Eye (tissue), 1 donor: ENCODE data around the gene DNM3.
A peak's percentile ranks its signal among the peaks of the same experiment; 100 is the strongest.

Experiments used
- DNase-seq: peaks from one replicate; pipeline ENCODE4 v3.0.0-alpha.2; 2015

DNM3 gene

GRCh38 chr1:171931752-171932151 is 90.5 kb downstream of the DNM3 start:
- DNase-seq: no peak

DNA sequence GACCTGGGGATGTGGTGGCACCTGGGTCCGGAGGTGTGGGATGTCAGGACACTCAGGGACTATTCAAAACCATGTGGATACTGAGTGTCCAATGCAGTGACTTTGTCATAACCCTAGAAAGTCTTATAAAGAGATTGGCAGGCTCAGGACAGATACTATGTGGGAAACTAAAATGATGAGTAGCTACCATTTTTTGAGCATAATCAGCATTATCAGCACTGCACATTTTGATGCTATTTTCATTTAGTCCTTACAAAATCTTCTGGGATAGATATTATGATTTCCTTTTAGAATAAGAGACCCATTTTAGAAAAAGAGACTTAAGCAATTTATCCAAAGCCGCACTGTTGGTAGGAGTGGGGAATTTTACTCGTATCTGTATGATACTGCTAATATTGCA is 93.4 kb downstream of the DNM3 start:
- no peak for DNase-seq

GRCh38 chr1:171935086-171935485 is 93.8 kb downstream of the DNM3 start:
- DNase-seq: no peak

DNA sequence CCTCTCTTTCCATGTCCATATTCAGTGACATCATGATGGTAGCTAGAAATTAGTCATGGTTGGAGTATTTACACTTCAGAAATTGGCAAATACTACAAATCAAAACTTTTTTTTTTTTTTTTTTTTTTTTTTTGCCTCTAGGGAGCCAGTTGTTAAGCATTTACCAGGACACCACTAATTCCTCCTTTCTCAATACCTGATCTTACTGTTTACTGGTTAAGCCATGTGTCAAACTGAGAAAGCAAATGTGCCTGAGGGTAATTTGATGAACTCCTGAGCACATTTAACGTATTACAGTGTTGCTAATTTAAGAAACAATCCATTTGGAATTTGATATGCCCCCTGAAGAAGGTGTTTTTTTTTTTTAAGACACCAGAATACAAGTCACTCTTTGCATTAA is 94.4 kb downstream of the DNM3 start:
- no peak for DNase-seq

GRCh38 chr1:171937938-171938337 is 96.6 kb downstream of the DNM3 start:
- DNase-seq: no peak

GRCh38 chr1:171939740-171940139 is 98.4 kb downstream of the DNM3 start:
- no peak for DNase-seq

GRCh38 chr1:171940368-171940767 is 99.1 kb downstream of the DNM3 start:
- no peak for DNase-seq

DNA sequence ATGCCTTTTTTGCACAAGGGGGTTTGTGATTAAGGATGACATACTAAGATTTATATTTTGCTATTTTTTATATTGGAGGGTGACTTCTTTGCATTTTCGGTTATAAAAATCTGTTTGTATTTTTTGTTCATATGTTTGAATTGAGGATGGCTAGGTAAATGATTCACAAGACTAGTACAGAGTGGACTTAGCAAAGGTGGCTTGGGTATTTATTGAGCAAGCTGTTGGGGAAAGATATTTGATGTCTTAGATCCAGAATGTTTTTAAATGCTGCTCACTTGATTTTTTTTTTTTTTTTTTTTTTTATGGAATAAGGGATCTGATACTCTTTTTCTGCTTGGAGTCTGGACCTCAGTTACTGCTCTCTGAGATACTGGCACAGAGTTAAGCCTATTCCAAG is 100.6 kb downstream of the DNM3 start:
- no peak for DNase-seq

GRCh38 chr1:171943973-171944561 is 102.8 kb downstream of the DNM3 start:
- no peak for DNase-seq

DNA sequence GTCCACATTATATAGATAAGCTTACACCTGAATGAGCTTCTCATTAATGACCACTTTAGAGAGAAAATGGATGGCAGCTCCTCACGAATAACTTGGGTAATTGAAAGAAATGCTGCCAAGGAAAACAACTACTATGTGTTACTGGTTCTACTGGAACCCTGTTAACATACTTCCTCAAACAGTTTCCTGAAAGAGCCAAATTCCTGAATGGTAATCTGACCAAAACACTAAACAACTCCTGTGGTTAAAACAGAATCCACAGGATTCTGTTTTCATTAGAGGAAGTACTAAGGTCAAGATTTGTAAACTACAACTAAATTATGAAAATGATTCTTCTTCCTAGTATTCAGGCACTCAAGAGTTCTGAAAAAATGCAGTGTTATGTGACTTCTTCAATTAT is 107.2 kb downstream of the DNM3 start:
- no peak for DNase-seq

- no peak for DNase-seq
Measured at GRCh38 chr1:171949316-171949715, 108.0 kb downstream of the DNM3 start.

- peak; percentile 7 for DNase-seq
Measured at GRCh38 chr1:171953835-171954234, 112.5 kb downstream of the DNM3 start.

GRCh38 chr1:171954361-171954760 is 113.1 kb downstream of the DNM3 start:
- DNase-seq: peak; percentile 29

DNA sequence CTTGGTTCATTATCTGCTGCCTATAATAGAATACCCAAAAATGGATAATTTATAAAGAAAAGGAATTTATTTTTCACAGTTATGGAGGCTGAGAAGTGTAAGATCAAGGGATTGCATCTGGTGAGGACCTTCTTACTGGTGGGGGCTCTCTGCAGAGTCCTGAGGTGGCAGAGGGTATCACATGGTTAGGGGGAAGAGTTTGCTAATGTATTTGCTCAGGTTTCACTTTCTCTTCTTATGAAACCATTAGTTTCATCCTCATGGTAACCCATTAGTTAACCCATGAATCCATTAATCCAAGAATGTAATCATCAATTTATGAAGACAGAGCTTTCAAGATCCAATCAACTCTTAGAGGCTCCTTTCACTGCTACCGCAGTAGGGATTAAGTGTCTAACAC is 120.6 kb downstream of the DNM3 start:
- DNase-seq: no peak

- DNase-seq: no peak
Measured at GRCh38 chr1:171963762-171964161, 122.5 kb downstream of the DNM3 start.

GRCh38 chr1:171965777-171966176 is 124.5 kb downstream of the DNM3 start:
- no peak for DNase-seq

DNA sequence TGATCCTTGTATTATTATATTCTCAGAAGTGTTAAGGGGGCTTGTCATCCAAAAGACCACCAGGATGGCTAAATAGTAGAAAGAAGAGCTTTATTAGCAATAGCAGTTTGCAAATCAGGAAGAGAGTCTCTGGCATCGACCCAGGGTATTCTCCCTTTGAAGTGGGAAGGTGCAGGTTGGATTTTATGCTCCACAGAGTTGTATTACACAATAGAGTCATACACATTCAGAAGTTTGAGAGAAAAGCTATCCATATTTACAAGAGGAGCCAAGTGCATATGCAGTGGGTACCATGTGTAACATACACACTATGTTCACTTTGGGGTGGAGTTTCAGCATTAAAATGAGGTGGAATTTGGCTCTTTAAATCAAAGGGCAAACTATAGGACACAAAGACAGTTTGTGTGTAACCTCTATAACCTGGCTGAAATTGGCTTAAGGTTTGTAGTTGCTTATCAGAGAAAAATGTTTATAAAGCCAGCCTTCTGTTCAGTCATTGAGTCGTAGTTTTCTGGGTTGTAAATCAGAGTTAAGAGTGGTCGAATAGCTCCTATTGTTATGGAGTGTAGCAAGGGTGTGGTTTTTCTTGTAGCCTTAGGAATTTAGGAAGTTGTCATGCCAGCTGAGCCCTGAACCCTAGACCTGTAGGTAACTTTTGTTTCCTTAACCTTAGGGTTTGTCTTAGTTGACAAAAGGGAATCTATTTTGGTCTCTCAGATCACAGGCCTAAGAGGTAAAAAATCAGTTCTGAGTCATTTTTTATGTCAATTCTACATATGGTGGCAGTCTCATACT is 125.3 kb downstream of the DNM3 start:
- DNase-seq: no peak

- DNase-seq: no peak
Measured at GRCh38 chr1:171969226-171969625, 127.9 kb downstream of the DNM3 start.

GRCh38 chr1:171969813-171970212 is 128.5 kb downstream of the DNM3 start:
- DNase-seq: no peak

- DNase-seq: no peak
Measured at GRCh38 chr1:171972846-171973245, 131.5 kb downstream of the DNM3 start.

GRCh38 chr1:171973421-171973820 is 132.1 kb downstream of the DNM3 start:
- DNase-seq: no peak

DNA sequence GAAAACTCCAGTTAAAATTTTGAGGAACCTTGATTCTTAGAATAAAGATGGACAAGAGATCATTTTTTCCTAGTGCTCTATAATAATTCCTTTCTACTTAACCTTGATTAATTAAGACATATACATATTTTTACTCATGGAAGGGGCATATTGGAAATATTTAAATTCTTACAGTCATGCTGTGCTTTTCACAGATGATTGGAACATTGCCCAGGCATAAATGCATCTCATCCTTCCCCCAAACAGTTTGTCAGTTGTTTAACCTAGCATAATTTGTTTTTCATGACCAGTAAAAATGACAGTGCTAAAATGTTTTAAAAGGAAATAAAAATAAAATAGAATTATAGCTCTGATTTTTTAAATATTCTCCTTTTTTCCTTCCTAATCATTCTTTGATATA is 140.0 kb downstream of the DNM3 start:
- DNase-seq: no peak

GRCh38 chr1:171983584-171983983 is 142.3 kb downstream of the DNM3 start:
- no peak for DNase-seq

DNA sequence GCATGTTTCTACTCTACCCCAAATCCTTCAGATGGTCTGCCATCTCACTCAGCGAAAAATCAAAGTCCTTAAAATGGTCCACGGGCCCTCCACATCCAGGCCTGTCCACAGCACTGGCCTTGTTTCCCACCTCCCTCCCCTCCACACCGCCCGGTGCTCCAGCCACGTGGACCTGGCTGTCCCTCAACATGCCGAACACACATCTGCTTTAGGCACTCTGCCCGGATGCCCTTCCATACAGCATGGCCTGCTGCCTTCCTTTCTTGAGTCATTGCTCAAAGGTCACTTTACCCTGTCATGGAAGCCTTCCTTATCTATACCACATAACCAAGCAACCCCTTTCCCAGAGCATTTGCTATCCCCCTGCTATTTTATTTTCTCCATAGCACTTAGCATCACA is 143.0 kb downstream of the DNM3 start:
- DNase-seq: no peak
